Measurements from ENCODE around the gene PRF1.
"Not testable (repeated sequence)": the region's sequence is repeated elsewhere in the genome, so short reads cannot be mapped to it uniquely, and the experiment has no call there.

Gene PRF1

DNA sequence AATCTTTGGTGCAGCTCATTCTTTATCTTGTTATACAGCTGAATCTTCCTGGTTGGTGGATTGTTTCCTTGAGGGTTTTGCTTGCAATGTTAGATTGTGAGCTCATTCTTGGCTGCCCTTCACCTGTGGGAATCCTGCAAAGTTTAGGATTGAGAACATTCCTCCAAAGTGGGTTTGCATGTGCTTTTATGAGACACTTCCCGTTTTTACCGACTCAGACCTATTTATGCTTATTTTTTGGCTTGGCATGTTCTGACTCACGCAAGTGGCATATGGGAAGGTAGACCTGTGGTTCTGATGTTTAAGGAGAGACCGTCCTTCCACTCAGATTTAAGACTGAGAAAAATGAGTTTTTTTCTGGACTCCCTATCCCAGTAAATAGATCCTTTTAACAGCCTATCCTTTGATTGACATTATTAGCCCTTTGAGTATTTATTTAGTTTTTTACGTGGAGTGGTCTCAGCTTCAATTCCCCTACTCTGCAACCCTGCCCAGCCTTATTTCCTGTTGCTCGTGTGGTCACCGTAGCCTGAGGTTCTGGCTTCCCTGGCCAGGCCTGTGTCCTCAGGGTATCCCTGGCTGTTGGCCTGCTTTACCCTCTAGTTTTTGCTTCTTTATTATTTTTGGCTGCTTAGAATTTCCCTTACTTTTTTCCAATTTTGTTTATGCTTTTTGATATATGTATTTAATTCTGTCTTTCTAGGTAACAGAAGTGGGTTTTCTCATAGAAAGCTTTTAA is 13.4 kb upstream of the PRF1 start:
- TF ChIP-seq, protein P1, sequence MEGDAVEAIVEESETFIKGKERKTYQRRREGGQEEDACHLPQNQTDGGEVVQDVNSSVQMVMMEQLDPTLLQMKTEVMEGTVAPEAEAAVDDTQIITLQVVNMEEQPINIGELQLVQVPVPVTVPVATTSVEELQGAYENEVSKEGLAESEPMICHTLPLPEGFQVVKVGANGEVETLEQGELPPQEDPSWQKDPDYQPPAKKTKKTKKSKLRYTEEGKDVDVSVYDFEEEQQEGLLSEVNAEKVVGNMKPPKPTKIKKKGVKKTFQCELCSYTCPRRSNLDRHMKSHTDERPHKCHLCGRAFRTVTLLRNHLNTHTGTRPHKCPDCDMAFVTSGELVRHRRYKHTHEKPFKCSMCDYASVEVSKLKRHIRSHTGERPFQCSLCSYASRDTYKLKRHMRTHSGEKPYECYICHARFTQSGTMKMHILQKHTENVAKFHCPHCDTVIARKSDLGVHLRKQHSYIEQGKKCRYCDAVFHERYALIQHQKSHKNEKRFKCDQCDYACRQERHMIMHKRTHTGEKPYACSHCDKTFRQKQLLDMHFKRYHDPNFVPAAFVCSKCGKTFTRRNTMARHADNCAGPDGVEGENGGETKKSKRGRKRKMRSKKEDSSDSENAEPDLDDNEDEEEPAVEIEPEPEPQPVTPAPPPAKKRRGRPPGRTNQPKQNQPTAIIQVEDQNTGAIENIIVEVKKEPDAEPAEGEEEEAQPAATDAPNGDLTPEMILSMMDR (IDR thresholded peaks at IDR 0.05): no peak
- no peaks in the 10 kb centered on the region for H3K4me1 ChIP-seq (ENCODE audit: control insufficient read depth in 1 of 2, insufficient read depth in 1 of 2, low read depth in 1 of 2, low read length in 1 of 2)
- no peak overlapping the region for H3K27ac ChIP-seq
- H3K4me3 ChIP-seq (ENCODE audit: low read depth in 1 of 2, low read length in 1 of 2): no peak overlapping the region
- H3K9me3 ChIP-seq: no peaks in the 10 kb centered on the region
- no peaks in the 10 kb centered on the region for H3K27me3 ChIP-seq
- H3K36me3 ChIP-seq: no peaks in the 10 kb centered on the region

DNA sequence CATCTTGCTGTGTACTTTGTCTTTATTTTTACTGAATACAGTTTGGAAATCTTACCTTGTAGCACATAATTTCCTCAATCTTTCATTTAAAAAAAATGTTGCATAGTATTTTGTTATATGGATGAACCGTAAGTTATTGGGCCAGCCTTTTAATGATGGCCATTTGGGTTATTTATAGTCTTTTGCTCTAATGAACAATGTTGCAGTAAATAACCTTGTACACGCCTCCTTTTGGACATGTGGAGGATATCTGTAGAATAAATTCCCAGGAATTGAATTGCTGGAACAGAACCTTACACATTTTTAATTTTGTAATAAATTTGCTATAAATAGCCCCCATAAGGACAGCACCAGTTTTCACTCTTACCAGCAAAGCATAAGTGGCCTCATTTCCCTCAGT is 12.7 kb upstream of the PRF1 start:
- Histone ChIP-seq H3K36me3 (no peaks in the 10 kb centered on the region), H3K27ac (no peak overlapping the region), H3K4me3 (ENCODE audit: low read depth in 1 of 2, low read length in 1 of 2) (no peak overlapping the region), H3K9me3 (no peaks in the 10 kb centered on the region), H3K27me3 (no peaks in the 10 kb centered on the region), H3K4me1 (ENCODE audit: control insufficient read depth in 1 of 2, insufficient read depth in 1 of 2, low read depth in 1 of 2, low read length in 1 of 2) (no peaks in the 10 kb centered on the region)
- TF ChIP-seq, protein P1 (IDR thresholded peaks at IDR 0.05): no peak

DNA sequence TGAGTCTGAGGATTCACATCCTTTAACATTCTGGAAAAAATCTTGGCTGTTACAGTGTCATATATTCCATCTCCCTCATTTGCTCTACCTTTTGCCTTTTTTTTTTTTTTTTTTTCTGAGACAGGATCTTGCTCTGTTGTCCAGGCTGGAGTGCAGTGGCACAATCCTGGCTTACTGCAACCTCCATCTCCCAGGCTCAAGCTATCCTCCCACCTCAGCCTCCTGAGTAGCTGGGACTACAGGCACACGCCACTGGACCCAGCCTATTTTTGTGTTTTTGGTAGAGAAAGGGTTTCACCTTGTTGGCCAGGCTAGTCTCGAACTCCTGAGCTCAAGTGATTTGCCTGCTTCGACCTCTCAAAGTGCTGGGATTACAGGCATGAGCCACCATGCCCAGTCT is 11.8 kb upstream of the PRF1 start:
- H3K36me3 ChIP-seq; H3K4me3 ChIP-seq (ENCODE audit: low read depth in 1 of 2, low read length in 1 of 2); H3K27me3 ChIP-seq; H3K4me1 ChIP-seq (ENCODE audit: control insufficient read depth in 1 of 2, insufficient read depth in 1 of 2, low read depth in 1 of 2, low read length in 1 of 2); H3K9me3 ChIP-seq; H3K27ac ChIP-seq: not testable (repeated sequence)

- Histone ChIP-seq H3K9me3 (no peaks in the 10 kb centered on the region), H3K4me3 (ENCODE audit: low read depth in 1 of 2, low read length in 1 of 2) (no peak overlapping the region), H3K4me1 (ENCODE audit: control insufficient read depth in 1 of 2, insufficient read depth in 1 of 2, low read depth in 1 of 2, low read length in 1 of 2) (no peaks in the 10 kb centered on the region), H3K27ac (no peak overlapping the region), H3K27me3 (no peaks in the 10 kb centered on the region), H3K36me3 (no peaks in the 10 kb centered on the region)
- TF ChIP-seq, protein P1 (IDR thresholded peaks at IDR 0.05): no peak
Observed at GRCh38 chr10:70613941-70614340, 11.4 kb upstream of the PRF1 start.

GRCh38 chr10:70607936-70608335 is 5.4 kb upstream of the PRF1 start:
- Histone ChIP-seq H3K36me3 (no peaks in the 10 kb centered on the region), H3K9me3 (no peaks in the 10 kb centered on the region), H3K27me3 (no peaks in the 10 kb centered on the region), H3K27ac (no peak overlapping the region), H3K4me1 (ENCODE audit: control insufficient read depth in 1 of 2, insufficient read depth in 1 of 2, low read depth in 1 of 2, low read length in 1 of 2) (peaks cover 0 to 2% of the 10 kb centered on the region in 2 experiments), H3K4me3 (ENCODE audit: low read depth in 1 of 2, low read length in 1 of 2) (no peak overlapping the region)
- TF ChIP-seq, protein P1 (IDR thresholded peaks at IDR 0.05): no peak

DNA sequence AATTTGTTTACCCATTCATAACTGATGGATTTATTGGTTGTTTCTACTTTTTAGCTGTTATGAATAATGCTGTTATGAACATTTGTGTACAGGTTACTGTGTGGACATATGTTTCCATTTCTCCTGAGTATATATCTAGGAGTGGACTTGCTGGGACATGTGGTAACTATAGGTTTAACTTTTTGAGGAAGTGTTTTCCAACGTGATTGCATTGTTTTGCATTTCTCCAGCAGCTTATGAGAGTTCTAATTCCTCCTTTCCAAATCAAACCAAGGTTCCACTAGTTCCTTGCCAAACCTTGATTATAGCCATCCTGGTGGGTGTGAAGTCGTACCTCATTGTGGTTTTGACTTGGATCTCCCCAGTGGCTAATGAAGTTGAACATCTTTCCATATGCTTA is 2.6 kb upstream of the PRF1 start:
- TF ChIP-seq, protein P1 (IDR thresholded peaks at IDR 0.05): no peak
- Histone ChIP-seq H3K9me3 (no peaks in the 10 kb centered on the region), H3K27ac (no peak overlapping the region), H3K36me3 (no peaks in the 10 kb centered on the region), H3K4me1 (ENCODE audit: control insufficient read depth in 1 of 2, insufficient read depth in 1 of 2, low read depth in 1 of 2, low read length in 1 of 2) (peaks cover 0 to 2% of the 10 kb centered on the region in 2 experiments), H3K27me3 (no peaks in the 10 kb centered on the region), H3K4me3 (ENCODE audit: low read depth in 1 of 2, low read length in 1 of 2) (no peak overlapping the region)

Measured in neutrophil (primary cell).